ENCODE results near the gene MALT1.

GRCh38 chr18:58640428-58640805 is 30.8 kb upstream of the MALT1 start:
- TF ChIP-seq POLR2A (IDR thresholded peaks at IDR 0.05), result no peak
- TF ChIP-seq, protein P1, sequence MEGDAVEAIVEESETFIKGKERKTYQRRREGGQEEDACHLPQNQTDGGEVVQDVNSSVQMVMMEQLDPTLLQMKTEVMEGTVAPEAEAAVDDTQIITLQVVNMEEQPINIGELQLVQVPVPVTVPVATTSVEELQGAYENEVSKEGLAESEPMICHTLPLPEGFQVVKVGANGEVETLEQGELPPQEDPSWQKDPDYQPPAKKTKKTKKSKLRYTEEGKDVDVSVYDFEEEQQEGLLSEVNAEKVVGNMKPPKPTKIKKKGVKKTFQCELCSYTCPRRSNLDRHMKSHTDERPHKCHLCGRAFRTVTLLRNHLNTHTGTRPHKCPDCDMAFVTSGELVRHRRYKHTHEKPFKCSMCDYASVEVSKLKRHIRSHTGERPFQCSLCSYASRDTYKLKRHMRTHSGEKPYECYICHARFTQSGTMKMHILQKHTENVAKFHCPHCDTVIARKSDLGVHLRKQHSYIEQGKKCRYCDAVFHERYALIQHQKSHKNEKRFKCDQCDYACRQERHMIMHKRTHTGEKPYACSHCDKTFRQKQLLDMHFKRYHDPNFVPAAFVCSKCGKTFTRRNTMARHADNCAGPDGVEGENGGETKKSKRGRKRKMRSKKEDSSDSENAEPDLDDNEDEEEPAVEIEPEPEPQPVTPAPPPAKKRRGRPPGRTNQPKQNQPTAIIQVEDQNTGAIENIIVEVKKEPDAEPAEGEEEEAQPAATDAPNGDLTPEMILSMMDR (IDR thresholded peaks at IDR 0.05), result no peak
